ENCODE results near the gene TANGO6.

Gene TANGO6

DNA sequence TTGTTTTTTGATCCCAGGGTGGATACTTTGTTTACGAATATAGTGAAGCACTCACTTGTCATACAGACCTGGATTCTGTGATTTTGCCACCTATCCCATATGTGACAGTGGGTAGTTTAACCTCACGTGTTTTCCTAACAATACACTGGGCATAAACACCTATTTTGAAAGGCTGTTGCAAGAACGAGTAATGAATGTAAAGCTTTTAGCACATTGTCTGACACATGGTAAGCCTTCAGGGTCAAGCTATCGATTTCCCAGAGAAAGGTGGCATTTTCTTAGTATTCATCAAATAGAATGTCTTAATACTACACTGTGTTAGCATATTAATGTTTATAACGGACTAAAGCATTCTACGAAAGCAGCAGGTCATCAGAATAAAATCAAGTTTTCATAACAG lies 287.1 kb downstream of the TANGO6 start:
- H3K27ac ChIP-seq: peak overlapping the region; percentile 84
- TF ChIP-seq, protein P1, sequence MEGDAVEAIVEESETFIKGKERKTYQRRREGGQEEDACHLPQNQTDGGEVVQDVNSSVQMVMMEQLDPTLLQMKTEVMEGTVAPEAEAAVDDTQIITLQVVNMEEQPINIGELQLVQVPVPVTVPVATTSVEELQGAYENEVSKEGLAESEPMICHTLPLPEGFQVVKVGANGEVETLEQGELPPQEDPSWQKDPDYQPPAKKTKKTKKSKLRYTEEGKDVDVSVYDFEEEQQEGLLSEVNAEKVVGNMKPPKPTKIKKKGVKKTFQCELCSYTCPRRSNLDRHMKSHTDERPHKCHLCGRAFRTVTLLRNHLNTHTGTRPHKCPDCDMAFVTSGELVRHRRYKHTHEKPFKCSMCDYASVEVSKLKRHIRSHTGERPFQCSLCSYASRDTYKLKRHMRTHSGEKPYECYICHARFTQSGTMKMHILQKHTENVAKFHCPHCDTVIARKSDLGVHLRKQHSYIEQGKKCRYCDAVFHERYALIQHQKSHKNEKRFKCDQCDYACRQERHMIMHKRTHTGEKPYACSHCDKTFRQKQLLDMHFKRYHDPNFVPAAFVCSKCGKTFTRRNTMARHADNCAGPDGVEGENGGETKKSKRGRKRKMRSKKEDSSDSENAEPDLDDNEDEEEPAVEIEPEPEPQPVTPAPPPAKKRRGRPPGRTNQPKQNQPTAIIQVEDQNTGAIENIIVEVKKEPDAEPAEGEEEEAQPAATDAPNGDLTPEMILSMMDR (IDR thresholded peaks at IDR 0.05): no peak
- TF ChIP-seq ZFX (IDR thresholded peaks at IDR 0.05; ENCODE audit: borderline replicate concordance): no peak

DNA sequence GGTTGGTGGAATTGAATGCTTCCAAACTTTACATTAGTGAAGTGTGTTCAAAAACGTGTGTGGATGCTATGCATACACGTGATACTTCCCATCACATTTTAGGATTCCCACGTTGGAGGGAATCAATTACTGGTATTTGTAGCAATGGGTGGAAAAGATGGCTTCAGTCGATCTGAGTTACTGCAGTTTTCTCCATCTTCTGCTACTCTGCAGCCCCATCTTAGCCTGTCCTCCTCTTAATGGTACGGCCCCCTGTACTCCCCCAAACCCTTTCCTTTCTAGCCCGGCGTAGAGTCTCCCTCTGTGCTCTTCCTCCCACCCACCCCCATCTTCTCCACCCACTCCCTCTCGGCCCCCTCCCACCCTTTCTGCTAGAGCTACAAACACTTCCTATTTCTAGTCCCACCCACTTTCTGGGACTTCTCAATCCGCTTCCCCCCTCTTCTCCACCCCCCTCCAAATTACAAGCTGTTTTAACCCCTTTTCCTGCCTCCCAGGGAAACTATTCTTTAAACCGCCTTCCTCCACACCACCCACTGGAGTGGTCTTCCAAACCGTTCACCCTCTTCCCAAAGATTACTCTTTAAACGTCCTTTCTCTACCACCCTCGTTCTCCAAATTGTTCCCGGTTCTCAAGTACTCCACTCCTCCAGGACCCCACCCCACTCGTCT lies 288.0 kb downstream of the TANGO6 start:
- TF ChIP-seq, protein P1 (IDR thresholded peaks at IDR 0.05): no peak
- TF ChIP-seq ZFX (IDR thresholded peaks at IDR 0.05; ENCODE audit: borderline replicate concordance): no peak
- H3K27ac ChIP-seq: peak overlapping the region; percentile 84

DNA sequence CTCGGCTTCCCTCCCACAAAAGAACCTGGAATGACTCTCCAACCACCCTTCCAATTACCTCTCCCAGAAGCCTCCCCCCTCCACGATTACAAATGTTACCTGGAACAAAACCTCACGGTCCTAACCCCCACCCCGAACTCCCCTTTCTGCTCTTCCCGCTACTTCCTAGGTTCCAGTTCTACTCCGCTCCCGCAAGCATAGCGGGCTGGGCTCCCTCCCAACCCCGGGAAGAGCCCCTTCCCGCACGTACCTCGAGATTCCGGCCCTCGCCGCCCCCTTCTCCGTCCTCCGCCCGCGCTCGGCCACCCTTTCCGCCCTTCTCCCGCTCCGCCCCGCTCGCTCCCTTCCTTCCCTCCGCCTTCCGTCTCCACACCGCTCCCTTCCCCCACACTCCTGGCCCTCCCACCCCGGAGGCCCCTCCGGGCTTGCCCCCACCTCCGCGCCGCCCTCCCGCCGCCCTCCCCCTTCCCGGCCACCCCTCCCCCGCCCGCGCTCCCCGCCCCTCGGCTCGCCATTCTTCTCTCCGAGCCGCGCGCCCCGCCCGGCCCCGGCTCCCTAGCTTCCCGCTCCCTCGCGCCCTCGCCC lies 288.6 kb downstream of the TANGO6 start:
- peak overlapping the region; percentile 84 for H3K27ac ChIP-seq
- TF ChIP-seq, protein P1 (IDR thresholded peaks at IDR 0.05): no peak
- no peak for TF ChIP-seq ZFX (IDR thresholded peaks at IDR 0.05; ENCODE audit: borderline replicate concordance)

DNA sequence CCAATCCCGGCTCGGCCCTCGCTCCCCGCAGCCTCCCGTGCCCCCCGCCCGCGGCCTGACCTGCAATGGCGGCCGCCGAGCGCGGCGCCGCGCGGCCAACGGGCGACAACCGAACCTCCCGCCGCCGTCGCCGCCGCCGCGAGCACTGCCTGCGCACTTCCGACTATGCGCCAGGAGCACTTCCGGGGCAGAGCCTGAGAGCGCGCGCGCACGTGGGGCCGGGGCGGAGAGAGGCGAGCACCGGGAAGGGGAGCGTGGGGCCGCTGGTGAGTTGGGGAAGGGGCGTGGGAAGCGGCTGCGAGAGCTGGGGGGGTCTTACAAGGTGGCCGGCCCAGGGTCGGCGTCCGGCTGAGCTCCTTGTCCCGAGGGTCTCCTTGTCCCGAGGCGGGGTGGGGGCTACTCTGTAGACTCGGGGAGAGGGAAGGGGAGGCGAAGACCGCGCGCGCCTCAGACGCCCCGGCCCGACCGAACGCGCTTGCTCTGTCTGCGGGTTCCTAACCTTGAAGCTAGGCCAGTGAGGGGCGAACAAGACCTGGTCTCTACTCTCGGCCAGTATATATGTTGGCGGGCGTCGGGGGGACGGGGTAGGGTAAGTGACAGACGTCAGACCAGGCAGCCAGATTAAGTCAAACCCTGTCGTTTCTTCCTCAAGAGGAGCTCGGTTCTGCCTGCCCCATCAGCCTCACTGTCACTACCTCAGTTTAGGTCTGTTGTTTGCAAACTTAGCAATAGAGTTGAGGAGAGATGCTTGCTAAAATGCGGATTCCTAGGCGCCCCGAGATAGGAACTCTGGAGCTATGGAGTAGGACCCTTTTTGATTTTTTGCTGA lies 289.3 kb downstream of the TANGO6 start, which contains the start of the genes CHTF8 and UTP4:
Gene CHTF8 (minus strand): TSS at position 165 of the 829 bp plus-strand sequence. CDS start 11,130 bp downstream, outside the sequence.
Gene UTP4 (plus strand): TSS at position 226 of the 829 bp plus-strand sequence. CDS start 811 bp downstream, outside the sequence.
- TF ChIP-seq ZFX (IDR thresholded peaks at IDR 0.05; ENCODE audit: borderline replicate concordance): no peak
- TF ChIP-seq, protein P1 (IDR thresholded peaks at IDR 0.05): no peak
- H3K27ac ChIP-seq: peak within 1 kb of the TSS; percentile 84

DNA sequence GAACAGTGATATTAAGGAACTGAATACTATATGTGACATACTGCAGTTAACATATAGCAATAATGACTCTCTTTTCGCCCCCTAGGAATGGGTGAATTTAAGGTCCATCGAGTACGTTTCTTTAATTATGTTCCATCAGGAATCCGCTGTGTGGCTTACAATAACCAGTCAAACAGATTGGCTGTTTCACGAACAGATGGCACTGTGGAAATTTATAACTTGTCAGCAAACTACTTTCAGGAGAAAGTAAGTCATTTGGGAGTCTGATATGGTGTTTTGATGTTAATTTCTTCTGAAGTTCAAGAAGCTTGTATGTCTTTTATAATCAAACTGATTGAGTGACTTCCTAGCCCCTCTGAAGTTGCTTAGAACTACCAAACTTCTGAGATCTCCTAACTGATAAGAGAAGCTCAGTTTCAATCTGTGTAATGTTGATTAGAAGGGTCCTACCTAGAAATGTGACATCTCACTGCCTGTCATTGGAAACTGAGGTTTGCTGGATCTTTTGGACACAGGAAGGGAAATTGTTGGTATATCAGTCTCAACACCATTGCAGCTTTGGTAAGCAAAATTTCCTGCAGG lies 290.1 kb downstream of the TANGO6 start:
- TF ChIP-seq, protein P1 (IDR thresholded peaks at IDR 0.05): no peak
- no peak for TF ChIP-seq ZFX (IDR thresholded peaks at IDR 0.05; ENCODE audit: borderline replicate concordance)
- peak overlapping the region; percentile 84; the same call in 1 of the 2 replicates for H3K27ac ChIP-seq
